ENCODE data around the gene KRTAP5-1.

KRTAP5-1 gene

DNA sequence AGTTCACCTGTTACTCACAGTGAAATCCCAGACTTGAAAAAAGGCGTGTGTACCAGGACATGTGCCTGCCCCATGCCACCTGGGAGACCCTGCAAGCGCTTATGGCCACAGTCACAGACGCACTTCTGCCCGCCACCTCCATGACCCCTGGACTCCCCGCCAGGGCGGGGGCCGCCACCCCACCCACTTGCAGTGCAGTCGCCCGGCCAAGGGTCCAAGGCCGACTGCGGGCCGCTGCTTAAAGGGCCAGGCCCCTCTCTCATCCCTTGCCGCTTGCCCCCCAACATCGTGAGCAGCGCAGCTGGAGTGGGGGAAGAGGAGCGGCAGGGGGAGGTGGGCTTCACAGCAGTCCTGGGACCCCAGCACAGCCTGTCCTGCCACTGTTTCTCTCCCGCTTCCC, 23.8 kb downstream of the KRTAP5-1 start:
- TF ChIP-seq, protein P1, sequence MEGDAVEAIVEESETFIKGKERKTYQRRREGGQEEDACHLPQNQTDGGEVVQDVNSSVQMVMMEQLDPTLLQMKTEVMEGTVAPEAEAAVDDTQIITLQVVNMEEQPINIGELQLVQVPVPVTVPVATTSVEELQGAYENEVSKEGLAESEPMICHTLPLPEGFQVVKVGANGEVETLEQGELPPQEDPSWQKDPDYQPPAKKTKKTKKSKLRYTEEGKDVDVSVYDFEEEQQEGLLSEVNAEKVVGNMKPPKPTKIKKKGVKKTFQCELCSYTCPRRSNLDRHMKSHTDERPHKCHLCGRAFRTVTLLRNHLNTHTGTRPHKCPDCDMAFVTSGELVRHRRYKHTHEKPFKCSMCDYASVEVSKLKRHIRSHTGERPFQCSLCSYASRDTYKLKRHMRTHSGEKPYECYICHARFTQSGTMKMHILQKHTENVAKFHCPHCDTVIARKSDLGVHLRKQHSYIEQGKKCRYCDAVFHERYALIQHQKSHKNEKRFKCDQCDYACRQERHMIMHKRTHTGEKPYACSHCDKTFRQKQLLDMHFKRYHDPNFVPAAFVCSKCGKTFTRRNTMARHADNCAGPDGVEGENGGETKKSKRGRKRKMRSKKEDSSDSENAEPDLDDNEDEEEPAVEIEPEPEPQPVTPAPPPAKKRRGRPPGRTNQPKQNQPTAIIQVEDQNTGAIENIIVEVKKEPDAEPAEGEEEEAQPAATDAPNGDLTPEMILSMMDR (IDR thresholded peaks at IDR 0.05; ENCODE audit: low read length, missing control alignments): no peak
- DNase-seq (ENCODE audit: low read depth): no peak
- H3K4me3 ChIP-seq (replicated peaks; ENCODE audit: low read depth, low read length): no peak overlapping the region

DNA sequence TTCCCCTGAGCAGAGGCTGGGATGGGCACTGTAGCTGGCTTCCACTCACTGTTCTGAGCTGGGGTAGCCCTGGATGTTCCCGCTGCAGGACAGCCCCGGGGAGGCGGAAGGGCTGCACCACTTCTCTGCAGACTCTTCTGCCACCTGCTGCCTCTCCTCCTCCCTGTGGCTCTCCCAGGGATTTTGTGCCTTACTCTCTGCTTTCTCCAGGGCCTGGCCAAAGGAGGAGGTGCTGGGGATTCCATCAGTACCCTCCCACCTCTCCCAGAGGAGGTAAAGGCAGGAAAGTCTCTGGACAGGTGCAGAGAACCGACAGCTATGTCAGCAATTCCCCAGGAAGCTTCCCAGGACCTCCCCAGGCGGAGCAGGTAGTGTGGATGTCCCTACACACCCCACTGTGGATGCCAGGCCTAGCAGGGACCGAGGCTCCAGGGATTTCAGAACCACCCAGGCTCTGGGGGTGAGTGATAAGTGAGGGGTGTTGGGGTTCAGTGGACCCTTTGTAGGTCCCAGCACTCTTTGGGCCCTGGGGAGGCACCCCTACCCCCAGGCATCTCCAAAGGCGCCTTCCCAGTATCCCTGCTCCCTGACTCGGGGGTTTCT, 24.3 kb downstream of the KRTAP5-1 start:
- no peak for DNase-seq (ENCODE audit: low read depth)
- TF ChIP-seq, protein P1 (IDR thresholded peaks at IDR 0.05; ENCODE audit: low read length, missing control alignments): no peak
- H3K4me3 ChIP-seq (replicated peaks; ENCODE audit: low read depth, low read length): no peak overlapping the region

DNA sequence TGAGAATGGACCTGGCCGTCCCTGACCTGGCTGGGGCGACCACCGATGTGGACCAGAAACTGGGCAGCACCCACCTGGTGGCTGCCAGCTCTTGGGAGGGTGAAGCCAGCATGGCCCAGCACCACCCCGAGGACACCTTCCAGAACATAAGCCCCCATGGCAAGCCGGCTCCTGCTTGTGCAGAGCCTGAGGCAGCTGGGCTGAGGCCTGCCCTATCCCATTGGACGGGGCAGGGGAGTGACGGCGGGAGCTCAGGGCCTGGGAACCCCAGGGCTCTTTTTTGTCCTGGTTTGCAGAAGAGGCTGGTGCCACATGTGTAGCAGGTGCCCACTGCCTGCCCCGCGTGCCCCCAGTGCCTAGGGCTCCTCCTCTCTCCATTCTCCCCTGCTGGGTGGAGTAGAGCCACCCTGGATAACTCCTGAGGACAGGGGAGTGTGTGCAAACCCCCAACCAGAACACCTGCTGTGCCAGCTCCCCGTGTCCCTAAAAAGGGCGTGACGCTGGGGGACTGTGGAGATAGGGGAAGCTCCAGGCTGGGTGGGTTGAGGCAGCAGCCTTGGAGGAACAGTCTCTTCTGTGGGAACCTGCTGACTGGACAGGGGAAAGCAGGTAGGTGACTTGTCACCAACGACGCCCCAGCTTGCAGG, 25.0 kb downstream of the KRTAP5-1 start:
- TF ChIP-seq, protein P1 (IDR thresholded peaks at IDR 0.05; ENCODE audit: low read length, missing control alignments): no peak

DNA sequence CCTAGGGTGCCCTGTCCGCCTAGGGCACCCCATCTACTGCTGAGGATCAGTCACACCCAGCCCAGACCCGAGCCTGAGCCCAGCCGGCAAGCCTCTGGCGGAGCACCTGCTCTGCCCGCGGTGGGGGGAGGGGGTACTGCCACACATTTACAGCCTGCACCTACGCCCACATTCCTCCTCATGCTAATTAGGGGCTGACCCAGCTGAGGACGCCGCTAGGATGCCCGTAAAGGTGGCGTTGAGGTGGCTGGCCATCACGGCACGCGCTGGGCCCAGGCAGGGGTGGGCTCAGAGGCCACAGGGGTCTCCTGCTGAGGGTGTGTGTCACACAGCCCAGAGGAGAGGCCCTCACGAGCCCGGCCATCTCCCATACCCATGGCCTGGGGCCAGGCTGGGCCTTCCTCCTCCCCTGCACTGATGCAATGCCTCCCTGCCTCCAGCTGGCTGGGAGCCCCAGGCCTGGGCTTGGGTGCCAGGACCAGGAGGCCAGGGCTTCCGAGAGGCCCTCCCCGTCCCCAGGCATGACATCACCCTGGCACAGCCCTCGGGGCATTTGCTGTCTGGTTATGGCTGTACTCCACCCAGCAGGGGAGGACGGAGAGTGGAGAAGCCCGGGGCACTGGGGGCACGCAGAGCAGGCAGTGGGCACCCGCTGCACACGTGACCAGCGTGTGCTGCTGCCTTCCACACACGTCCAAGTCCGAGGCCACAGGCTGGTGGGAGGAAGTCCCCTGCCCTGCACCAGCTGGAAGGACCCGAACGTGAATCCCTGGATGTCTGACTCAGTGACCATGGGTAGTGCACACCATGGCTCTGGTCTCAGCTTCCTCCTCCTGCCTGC, 25.8 kb downstream of the KRTAP5-1 start:
- TF ChIP-seq, protein P1 (IDR thresholded peaks at IDR 0.05; ENCODE audit: low read length, missing control alignments): no peak
- DNase-seq (ENCODE audit: low read depth): peak; percentile 80
- no peak overlapping the region for H3K4me3 ChIP-seq (replicated peaks; ENCODE audit: low read depth, low read length)

More for the DNA sequence above, 25.0 kb downstream of the KRTAP5-1 start:
- no peak overlapping the region for H3K4me3 ChIP-seq (replicated peaks; ENCODE audit: low read depth, low read length)
- no peak for DNase-seq (ENCODE audit: low read depth)

DNA sequence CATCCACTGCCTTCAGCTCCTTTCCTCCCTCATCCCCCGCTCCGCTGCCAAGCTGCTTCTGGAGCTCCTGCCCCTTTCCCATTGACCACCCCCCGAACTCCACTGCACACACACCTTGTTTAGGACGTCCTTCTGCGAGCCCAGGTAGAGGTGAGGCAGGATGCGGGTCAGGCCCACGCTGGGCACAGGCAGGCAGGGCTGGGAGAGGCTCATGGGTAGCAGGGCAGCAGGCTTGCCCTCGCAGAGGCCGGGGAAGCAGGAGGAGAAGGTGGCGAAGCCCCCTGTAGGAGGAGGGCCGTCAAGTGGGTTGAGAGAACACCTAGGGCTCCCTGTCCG, 26.3 kb downstream of the KRTAP5-1 start:
- no peak for DNase-seq (ENCODE audit: low read depth)
- no peak overlapping the region for H3K4me3 ChIP-seq (replicated peaks; ENCODE audit: low read depth, low read length)
- TF ChIP-seq, protein P1 (IDR thresholded peaks at IDR 0.05; ENCODE audit: low read length, missing control alignments): no peak

DNA sequence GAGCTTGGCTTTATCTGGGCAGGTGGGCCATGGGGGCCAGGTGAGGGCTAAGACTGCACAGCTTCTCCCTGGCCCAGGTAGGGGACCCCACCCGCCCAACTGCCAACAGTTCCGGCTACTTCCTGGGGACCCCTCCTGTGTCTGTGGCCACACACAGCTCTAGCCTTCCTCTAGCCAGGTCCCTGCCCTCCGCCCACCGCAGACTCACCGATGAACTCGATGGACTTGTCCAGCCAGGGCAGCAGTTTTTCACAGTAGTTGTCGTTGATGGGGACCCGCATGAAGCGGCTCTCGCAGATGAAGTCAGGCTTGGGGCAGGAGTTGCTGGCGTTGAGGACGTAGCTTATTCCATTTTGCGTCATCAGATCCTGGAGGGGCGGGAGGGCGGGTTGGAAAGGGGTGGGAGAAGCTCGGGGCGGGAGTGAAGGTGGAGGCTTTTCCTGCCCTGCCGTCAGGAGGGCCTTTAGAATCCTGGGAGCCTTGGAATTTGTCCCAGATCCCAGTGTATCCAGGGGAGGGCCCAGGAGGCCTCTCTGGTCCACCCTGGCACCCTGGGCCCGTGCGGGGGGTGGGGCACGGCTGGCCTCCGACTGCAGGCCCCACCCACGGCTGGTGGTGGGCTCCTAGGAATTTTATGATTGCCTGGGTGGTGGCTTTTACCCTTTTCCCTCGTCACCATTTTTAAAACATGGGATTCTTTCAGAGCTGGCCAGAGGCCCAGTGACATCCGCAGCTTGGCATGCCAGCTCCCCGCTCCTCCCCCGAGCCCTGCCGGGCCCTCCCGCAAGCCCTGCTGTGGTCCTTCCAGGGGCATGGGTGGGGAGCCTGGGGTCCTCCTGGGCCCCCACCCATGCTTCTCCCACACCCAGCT, 26.9 kb downstream of the KRTAP5-1 start:
- TF ChIP-seq, protein P1 (IDR thresholded peaks at IDR 0.05; ENCODE audit: low read length, missing control alignments): no peak
- no peak overlapping the region for H3K4me3 ChIP-seq (replicated peaks; ENCODE audit: low read depth, low read length)
- peak; percentile 81 for DNase-seq (ENCODE audit: low read depth)
